ENCODE results near the gene FHL2. TPM values are rescaled to one million over a fixed set of nuclear protein-coding genes. Genes with fewer than 3 reads are reported as not detected.

The FHL2 gene
- total and polyA plus RNA-seq, 4 experiments from 2014 or later = 0.23 to 0.87 (median 0.33) TPM; not detected in 1

- no peak overlapping the region for H3K27ac Mint-ChIP-seq
- Histone ChIP-seq H3K27me3 (ENCODE audit: insufficient read depth, low read length) (peaks cover 3% of the 10 kb centered on the region), H3K4me1 (ENCODE audit: insufficient read depth, low read length) (peaks cover 13% of the 10 kb centered on the region), H3K36me3 (ENCODE audit: insufficient read depth, low read length) (no peaks in the 10 kb centered on the region), H3K4me3 (ENCODE audit: low read length in 2 of 2) (no peak overlapping the region), H3K9me3 (ENCODE audit: control insufficient read depth in 1 of 2, low read length in 2 of 2) (no peaks in the 10 kb centered on the region), H3K27ac (ENCODE audit: low read depth, low read length) (no peak overlapping the region)
- H3K4me3 Mint-ChIP-seq = no peak overlapping the region
- POLR2A ChIA-PET (ENCODE audit: partially characterized antibody) = no interaction called here
- CTCF ChIA-PET (ENCODE audit: partially characterized antibody) = no interaction called here
- no peaks in the 10 kb centered on the region for H3K36me3 Mint-ChIP-seq
- peaks cover 16 to 25% of the 10 kb centered on the region in 2 donors for H3K27me3 Mint-ChIP-seq
- peaks cover 0 to 6% (median 2%) of the 10 kb centered on the region in 4 donors for H3K4me1 Mint-ChIP-seq
- no peak for DNase-seq
- no peaks in the 10 kb centered on the region for H3K9me3 Mint-ChIP-seq
- intact Hi-C loops (cut with micrococcal nuclease) = no loop called here
These were observed 4.5 kb upstream of the FHL2 start for GRCh38 chr2:105403241-105403782.

- H3K4me1 Mint-ChIP-seq = peaks cover 0 to 10% (median 5%) of the 10 kb centered on the region in 4 donors
- Histone ChIP-seq H3K27ac (ENCODE audit: low read depth, low read length) (no peak overlapping the region), H3K4me3 (ENCODE audit: low read length in 2 of 2) (no peak overlapping the region), H3K36me3 (ENCODE audit: insufficient read depth, low read length) (no peaks in the 10 kb centered on the region), H3K4me1 (ENCODE audit: insufficient read depth, low read length) (peaks cover 13% of the 10 kb centered on the region), H3K27me3 (ENCODE audit: insufficient read depth, low read length) (peaks cover 3% of the 10 kb centered on the region), H3K9me3 (ENCODE audit: control insufficient read depth in 1 of 2, low read length in 2 of 2) (no peaks in the 10 kb centered on the region)
- H3K27ac Mint-ChIP-seq = no peak overlapping the region
- POLR2A ChIA-PET (ENCODE audit: partially characterized antibody) = no interaction called here
- intact Hi-C loops (cut with micrococcal nuclease) = no loop called here
- no peaks in the 10 kb centered on the region for H3K36me3 Mint-ChIP-seq
- CTCF ChIA-PET (ENCODE audit: partially characterized antibody) = no interaction called here
- no peak overlapping the region for H3K4me3 Mint-ChIP-seq
- peaks cover 17 to 23% of the 10 kb centered on the region in 2 donors for H3K27me3 Mint-ChIP-seq
- DNase-seq = no peak
- no peaks in the 10 kb centered on the region for H3K9me3 Mint-ChIP-seq
These were observed 4.0 kb upstream of the FHL2 start for GRCh38 chr2:105402809-105403208.

GRCh38 chr2:105401867-105402266, 3.0 kb upstream of the FHL2 start:
- Histone ChIP-seq H3K36me3 (ENCODE audit: insufficient read depth, low read length) (no peaks in the 10 kb centered on the region), H3K9me3 (ENCODE audit: control insufficient read depth in 1 of 2, low read length in 2 of 2) (no peaks in the 10 kb centered on the region), H3K27ac (ENCODE audit: low read depth, low read length) (no peak overlapping the region), H3K4me3 (ENCODE audit: low read length in 2 of 2) (no peak overlapping the region), H3K4me1 (ENCODE audit: insufficient read depth, low read length) (peaks cover 13% of the 10 kb centered on the region), H3K27me3 (ENCODE audit: insufficient read depth, low read length) (peaks cover 3% of the 10 kb centered on the region)
- intact Hi-C loops (cut with micrococcal nuclease) = no loop called here
- no peaks in the 10 kb centered on the region for H3K9me3 Mint-ChIP-seq
- H3K36me3 Mint-ChIP-seq = no peaks in the 10 kb centered on the region
- H3K27ac Mint-ChIP-seq = no peak overlapping the region
- no peak overlapping the region for H3K4me3 Mint-ChIP-seq
- no peak for DNase-seq
- ChIA-PET CTCF (ENCODE audit: partially characterized antibody) (interaction anchor here (1.0 kb wide), 1 partner anchor 31 kb away, joined by 3 read pairs; no protein-coding TSS in a partner anchor), POLR2A (ENCODE audit: partially characterized antibody) (no interaction called here)
- H3K27me3 Mint-ChIP-seq = peaks cover 17 to 23% of the 10 kb centered on the region in 2 donors
- peaks cover 0 to 10% (median 5%) of the 10 kb centered on the region in 4 donors for H3K4me1 Mint-ChIP-seq

- H3K4me1 ChIP-seq (ENCODE audit: insufficient read depth, low read length) = peaks cover 13% of the 10 kb centered on the region
- ChIA-PET CTCF (ENCODE audit: partially characterized antibody) (interaction anchor here (0.7 to 1.5 kb wide), 3 partner anchors 12 to 123 kb away, joined by 3 read pairs; no protein-coding TSS in a partner anchor), POLR2A (ENCODE audit: partially characterized antibody) (no interaction called here)
- intact Hi-C loops (cut with micrococcal nuclease) = no loop called here
- Mint-ChIP-seq H3K9me3 (no peaks in the 10 kb centered on the region), H3K36me3 (no peaks in the 10 kb centered on the region), H3K27ac (no peak overlapping the region), H3K4me1 (peaks cover 0 to 10% (median 5%) of the 10 kb centered on the region in 4 donors), H3K4me3 (peak overlapping the region in 6 of 8 donors; percentile 17 to 61 (median 38)), H3K27me3 (peaks cover 16 to 30% of the 10 kb centered on the region in 2 donors)
- no peak overlapping the region for H3K27ac ChIP-seq (ENCODE audit: low read depth, low read length)
- no peak for DNase-seq
- H3K4me3 ChIP-seq (ENCODE audit: low read length in 2 of 2) = no peak overlapping the region
- no peaks in the 10 kb centered on the region for H3K9me3 ChIP-seq (ENCODE audit: control insufficient read depth in 1 of 2, low read length in 2 of 2)
- H3K27me3 ChIP-seq (ENCODE audit: insufficient read depth, low read length) = peaks cover 3% of the 10 kb centered on the region
- H3K36me3 ChIP-seq (ENCODE audit: insufficient read depth, low read length) = no peaks in the 10 kb centered on the region
These were observed 1.3 kb upstream of the FHL2 start for GRCh38 chr2:105400138-105400540.

- peaks cover 3% of the 10 kb centered on the region for H3K27me3 ChIP-seq (ENCODE audit: insufficient read depth, low read length)
- peaks cover 13% of the 10 kb centered on the region for H3K4me1 ChIP-seq (ENCODE audit: insufficient read depth, low read length)
- POLR2A ChIA-PET (ENCODE audit: partially characterized antibody) = interaction anchor here (0.7 kb wide), 1 partner anchor 33 kb away, joined by 3 read pairs; no protein-coding TSS in a partner anchor
- DNase-seq = no peak
- no peaks in the 10 kb centered on the region for H3K36me3 Mint-ChIP-seq
- no peak overlapping the region for H3K27ac ChIP-seq (ENCODE audit: low read depth, low read length)
- peaks cover 16 to 30% of the 10 kb centered on the region in 2 donors for H3K27me3 Mint-ChIP-seq
- no peaks in the 10 kb centered on the region for H3K36me3 ChIP-seq (ENCODE audit: insufficient read depth, low read length)
- H3K9me3 ChIP-seq (ENCODE audit: control insufficient read depth in 1 of 2, low read length in 2 of 2) = no peaks in the 10 kb centered on the region
- H3K9me3 Mint-ChIP-seq = no peaks in the 10 kb centered on the region
- intact Hi-C loops (cut with micrococcal nuclease) = no loop called here
- peaks cover 0 to 10% (median 5%) of the 10 kb centered on the region in 4 donors for H3K4me1 Mint-ChIP-seq
- peak overlapping the region in 1 of 2 donors; percentile 64 for H3K4me3 ChIP-seq (ENCODE audit: low read length in 2 of 2)
- peak overlapping the region in 6 of 8 donors; percentile 25 to 61 (median 52) for H3K4me3 Mint-ChIP-seq
- H3K27ac Mint-ChIP-seq = peak overlapping the region in 1 of 7 donors; percentile 65
- CTCF ChIA-PET (ENCODE audit: partially characterized antibody) = interaction anchor here (1.0 to 1.5 kb wide), 3 partner anchors 8 to 30 kb away, joined by 3 read pairs; no protein-coding TSS in a partner anchor
These were observed 483 bp upstream of the FHL2 start for GRCh38 chr2:105399207-105399861.

GRCh38 chr2:105397953-105398335, 907 bp downstream of the FHL2 start:
- Histone ChIP-seq H3K27me3 (ENCODE audit: insufficient read depth, low read length) (no peaks in the 10 kb centered on the region), H3K27ac (ENCODE audit: low read depth, low read length) (no peak overlapping the region), H3K4me3 (ENCODE audit: low read length in 2 of 2) (no peak overlapping the region), H3K36me3 (ENCODE audit: insufficient read depth, low read length) (no peaks in the 10 kb centered on the region), H3K4me1 (ENCODE audit: insufficient read depth, low read length) (peaks cover 13% of the 10 kb centered on the region), H3K9me3 (ENCODE audit: control insufficient read depth in 1 of 2, low read length in 2 of 2) (no peaks in the 10 kb centered on the region)
- DNase-seq = no peak
- Mint-ChIP-seq H3K36me3 (no peaks in the 10 kb centered on the region), H3K4me1 (peaks cover 0 to 10% (median 5%) of the 10 kb centered on the region in 4 donors), H3K4me3 (peak overlapping the region; percentile 78 to 93 (median 86)), H3K9me3 (no peaks in the 10 kb centered on the region), H3K27ac (peak overlapping the region in 3 of 7 donors; percentile 58 to 70 (median 64)), H3K27me3 (peaks cover 18 to 29% of the 10 kb centered on the region in 2 donors)
- ChIA-PET POLR2A (ENCODE audit: partially characterized antibody) (no interaction called here), CTCF (ENCODE audit: partially characterized antibody) (interaction anchor here (0.9 kb wide), 1 partner anchor 8 kb away, joined by 4 read pairs; no protein-coding TSS in a partner anchor)
- intact Hi-C loops (cut with micrococcal nuclease) = no loop called here

GRCh38 chr2:105397025-105397722, 1.7 kb downstream of the FHL2 start:
- no peaks in the 10 kb centered on the region for H3K36me3 ChIP-seq (ENCODE audit: insufficient read depth, low read length)
- intact Hi-C loops (cut with micrococcal nuclease) = no loop called here
- H3K27me3 ChIP-seq (ENCODE audit: insufficient read depth, low read length) = no peaks in the 10 kb centered on the region
- H3K4me1 ChIP-seq (ENCODE audit: insufficient read depth, low read length) = peaks cover 13% of the 10 kb centered on the region
- no peaks in the 10 kb centered on the region for H3K9me3 ChIP-seq (ENCODE audit: control insufficient read depth in 1 of 2, low read length in 2 of 2)
- ChIA-PET CTCF (ENCODE audit: partially characterized antibody) (no interaction called here), POLR2A (ENCODE audit: partially characterized antibody) (no interaction called here)
- Mint-ChIP-seq H3K27me3 (peaks cover 18 to 29% of the 10 kb centered on the region in 2 donors), H3K4me1 (peaks cover 0 to 10% (median 5%) of the 10 kb centered on the region in 4 donors), H3K9me3 (no peaks in the 10 kb centered on the region), H3K4me3 (peak overlapping the region in 3 of 8 donors; percentile 39 to 52 (median 47)), H3K27ac (no peak overlapping the region), H3K36me3 (no peaks in the 10 kb centered on the region)
- DNase-seq = no peak
- no peak overlapping the region for H3K4me3 ChIP-seq (ENCODE audit: low read length in 2 of 2)
- H3K27ac ChIP-seq (ENCODE audit: low read depth, low read length) = no peak overlapping the region
